ENCODE results near the gene LRRFIP1.

The LRRFIP1 gene

DNA sequence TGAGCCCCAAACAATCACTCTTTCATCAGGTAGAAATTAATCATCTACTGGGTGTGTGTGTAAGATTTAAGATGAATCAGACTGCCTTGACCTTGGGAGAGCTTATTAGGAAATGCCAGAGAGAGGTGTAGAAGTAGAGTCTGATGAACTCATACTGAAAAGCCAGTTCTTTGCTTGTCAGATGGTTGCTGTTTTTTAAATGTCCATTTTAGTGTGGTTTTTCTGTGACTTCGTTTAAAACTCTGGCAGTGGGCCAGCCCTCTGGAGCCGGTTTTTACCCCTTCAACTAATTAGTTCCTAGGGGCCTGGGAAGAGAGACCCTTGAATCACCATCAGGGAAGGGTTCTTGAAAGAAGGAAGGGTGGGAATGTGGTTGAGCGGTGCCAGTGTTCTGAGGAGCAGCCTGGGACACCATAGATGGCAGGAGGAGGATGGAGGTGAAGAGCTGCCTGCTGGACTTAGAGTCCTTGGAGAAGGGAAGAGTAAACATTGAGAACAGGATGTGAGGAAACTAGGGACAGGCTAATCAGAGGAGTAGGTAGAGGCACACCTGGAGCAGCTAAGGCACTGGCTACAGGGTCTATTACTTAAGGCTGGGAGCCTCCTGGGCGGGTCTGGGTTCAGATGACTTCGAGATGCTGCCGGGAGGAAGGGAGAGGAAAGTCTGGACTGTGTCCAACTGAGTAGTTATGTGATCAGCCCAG lies 66.1 kb downstream of the LRRFIP1 start:
- TF ChIP-seq, protein P1, sequence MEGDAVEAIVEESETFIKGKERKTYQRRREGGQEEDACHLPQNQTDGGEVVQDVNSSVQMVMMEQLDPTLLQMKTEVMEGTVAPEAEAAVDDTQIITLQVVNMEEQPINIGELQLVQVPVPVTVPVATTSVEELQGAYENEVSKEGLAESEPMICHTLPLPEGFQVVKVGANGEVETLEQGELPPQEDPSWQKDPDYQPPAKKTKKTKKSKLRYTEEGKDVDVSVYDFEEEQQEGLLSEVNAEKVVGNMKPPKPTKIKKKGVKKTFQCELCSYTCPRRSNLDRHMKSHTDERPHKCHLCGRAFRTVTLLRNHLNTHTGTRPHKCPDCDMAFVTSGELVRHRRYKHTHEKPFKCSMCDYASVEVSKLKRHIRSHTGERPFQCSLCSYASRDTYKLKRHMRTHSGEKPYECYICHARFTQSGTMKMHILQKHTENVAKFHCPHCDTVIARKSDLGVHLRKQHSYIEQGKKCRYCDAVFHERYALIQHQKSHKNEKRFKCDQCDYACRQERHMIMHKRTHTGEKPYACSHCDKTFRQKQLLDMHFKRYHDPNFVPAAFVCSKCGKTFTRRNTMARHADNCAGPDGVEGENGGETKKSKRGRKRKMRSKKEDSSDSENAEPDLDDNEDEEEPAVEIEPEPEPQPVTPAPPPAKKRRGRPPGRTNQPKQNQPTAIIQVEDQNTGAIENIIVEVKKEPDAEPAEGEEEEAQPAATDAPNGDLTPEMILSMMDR (conservative IDR thresholded peaks at IDR 0.05; ENCODE audit: low read depth, low read length): no peak
- H3K4me3 ChIP-seq (ENCODE audit: low read length): peak overlapping the region; percentile 84
- DNase-seq (ENCODE audit: low read depth): no peak

GRCh38 chr2:237694415-237695194 lies 67.2 kb downstream of the LRRFIP1 start:
- DNase-seq (ENCODE audit: low read depth): no peak
- TF ChIP-seq, protein P1 (conservative IDR thresholded peaks at IDR 0.05; ENCODE audit: low read depth, low read length): no peak
- peak overlapping the region; percentile 84 for H3K4me3 ChIP-seq (ENCODE audit: low read length)

- peak overlapping the region; percentile 0 for H3K4me3 ChIP-seq (ENCODE audit: low read length)
- TF ChIP-seq, protein P1 (conservative IDR thresholded peaks at IDR 0.05; ENCODE audit: low read depth, low read length): no peak
- DNase-seq (ENCODE audit: low read depth): peak; percentile 73
These were observed 67.9 kb downstream of the LRRFIP1 start for GRCh38 chr2:237695201-237695780.

- TF ChIP-seq, protein P1 (conservative IDR thresholded peaks at IDR 0.05; ENCODE audit: low read depth, low read length): no peak
- no peak overlapping the region for H3K4me3 ChIP-seq (ENCODE audit: low read length)
- DNase-seq (ENCODE audit: low read depth): no peak
These were observed 69.1 kb downstream of the LRRFIP1 start for GRCh38 chr2:237696461-237696860.

- no peak overlapping the region for H3K4me3 ChIP-seq (ENCODE audit: low read length)
- DNase-seq (ENCODE audit: low read depth): no peak
- TF ChIP-seq, protein P1 (conservative IDR thresholded peaks at IDR 0.05; ENCODE audit: low read depth, low read length): no peak
These were observed 70.4 kb downstream of the LRRFIP1 start for GRCh38 chr2:237697586-237698357.

- TF ChIP-seq, protein P1 (conservative IDR thresholded peaks at IDR 0.05; ENCODE audit: low read depth, low read length): no peak
- no peak overlapping the region for H3K4me3 ChIP-seq (ENCODE audit: low read length)
- DNase-seq (ENCODE audit: low read depth): no peak
These were observed 70.9 kb downstream of the LRRFIP1 start for GRCh38 chr2:237698358-237698694.
